OCI-LY1 (cell line): ENCODE results near the gene COX4I1.
A peak's percentile ranks its signal among the peaks of the same experiment; 100 is the strongest.

Source experiments
- H2AFZ ChIP-seq: fragments of 200-600 bp; sonication (generic), shearing (Covaris generic); 2 replicates; pipeline ENCODE4 v1.6.0; 2014; ENCODE audit warnings: antibody characterized with exemption, mild to moderate bottlenecking, low read length
- H3F3A ChIP-seq: fragments of 200-600 bp; sonication (generic), shearing (Covaris generic); 2 replicates; pipeline ENCODE4 v1.6.0; 2014; ENCODE audit warnings: mild to moderate bottlenecking, antibody characterized with exemption, low read length, moderate library complexity; ENCODE audit not compliant: insufficient read depth
- H3K27ac ChIP-seq: fragments of 200-600 bp; sonication (generic); 2 replicates; pipeline ENCODE4 v1.5.1; 2014; ENCODE audit warnings: low read length, mixed run types, mild to moderate bottlenecking, low read depth; ENCODE audit not compliant: poor library complexity, severe bottlenecking
- H3K27me3 ChIP-seq: fragments of 200-600 bp; sonication (generic); 2 replicates; pipeline ENCODE4 v1.6.0; 2014; ENCODE audit warnings: antibody characterized with exemption, mild to moderate bottlenecking, low read length, moderate library complexity; ENCODE audit not compliant: insufficient read depth
- H3K36me3 ChIP-seq: fragments of 200-600 bp; sonication (generic); 2 replicates; pipeline ENCODE4 v1.6.1; 2014; ENCODE audit warnings: mild to moderate bottlenecking, antibody characterized with exemption, low read length, moderate library complexity, mixed read lengths; ENCODE audit not compliant: insufficient read depth
- H3K4me1 ChIP-seq: fragments of 200-600 bp; sonication (generic); 2 replicates; pipeline ENCODE4 v1.5.1; 2014; ENCODE audit warnings: mild to moderate bottlenecking, low read length, moderate library complexity; ENCODE audit not compliant: insufficient read depth, severe bottlenecking
- H3K4me2 ChIP-seq: fragments of 200-600 bp; sonication (generic), shearing (Covaris generic); 2 replicates; pipeline ENCODE4 v1.6.1; 2014; ENCODE audit warnings: low read length
- H3K4me3 ChIP-seq: fragments of 200-600 bp; sonication (generic); 2 replicates; pipeline ENCODE4 v1.5.1; 2014; ENCODE audit warnings: low read length, low read depth, mild to moderate bottlenecking, mixed read lengths; ENCODE audit not compliant: poor library complexity, severe bottlenecking
- H3K79me2 ChIP-seq: fragments of 200-600 bp; shearing (Covaris generic); 2 replicates; pipeline ENCODE4 v1.6.1; 2016; ENCODE audit warnings: mixed run types, low read length, mixed read lengths; ENCODE audit not compliant: insufficient read depth
- H3K9ac ChIP-seq: fragments of 200-600 bp; sonication (generic), shearing (Covaris generic); 2 replicates; pipeline ENCODE4 v1.6.1; 2014; ENCODE audit warnings: mild to moderate bottlenecking, low read length, mixed read lengths
- H3K9me2 ChIP-seq: fragments of 200-600 bp; sonication (generic), shearing (Covaris generic); 2 replicates; pipeline ENCODE4 v1.6.1; 2014; ENCODE audit warnings: low read depth, mild to moderate bottlenecking, low read length, mixed read lengths
- H3K9me3 ChIP-seq: fragments of 200-600 bp; shearing (Covaris generic); 2 replicates; pipeline ENCODE4 v1.6.1; 2014; ENCODE audit warnings: low read length, mixed read lengths
- H4K20me1 ChIP-seq: fragments of 200-600 bp; sonication (generic), shearing (Covaris generic); 2 replicates; pipeline ENCODE4 v1.6.0; 2016; ENCODE audit warnings: mild to moderate bottlenecking, low read length; ENCODE audit not compliant: insufficient read depth
- CTCF ChIP-seq: fragments of 200-600 bp; sonication (generic), shearing (Covaris generic); IDR thresholded peaks from 2 replicates; pipeline ENCODE4 v1.5.1; 2017; ENCODE audit warnings: mild to moderate bottlenecking, antibody characterized with exemption, low read length, moderate library complexity, mixed read lengths
- EZH2 ChIP-seq: fragments of 200-600 bp; sonication (generic), shearing (Covaris generic); IDR thresholded peaks from 2 replicates; pipeline ENCODE4 v1.8.0; 2017; ENCODE audit warnings: borderline replicate concordance, mixed run types, mild to moderate bottlenecking, antibody characterized with exemption, low read length, moderate library complexity, mixed read lengths

Gene COX4I1

GRCh38 chr16:85824161-85825135 lies 25.0 kb downstream of the COX4I1 start:
- Histone ChIP-seq H3K79me2 (no peaks in the 10 kb centered on the region), H3K36me3 (no peaks in the 10 kb centered on the region), H3K4me3 (no peak overlapping the region), H3K9ac (no peak overlapping the region), H3K27me3 (no peaks in the 10 kb centered on the region), H3K4me1 (peaks cover 39% of the 10 kb centered on the region), H3F3A (no peaks in the 10 kb centered on the region), H4K20me1 (no peaks in the 10 kb centered on the region), H3K9me2 (no peaks in the 10 kb centered on the region), H3K4me2 (no peak overlapping the region), H3K9me3 (no peaks in the 10 kb centered on the region), H2AFZ (no peak overlapping the region), H3K27ac (no peak overlapping the region)
- TF ChIP-seq EZH2, result no peak
- no peak for TF ChIP-seq CTCF

- TF ChIP-seq CTCF (peak; percentile 55; the same call in 1 of the 2 replicates), EZH2 (no peak)
- H3K9me2 ChIP-seq, result no peaks in the 10 kb centered on the region
- no peaks in the 10 kb centered on the region for H3K9me3 ChIP-seq
- peaks cover 47% of the 10 kb centered on the region for H3K4me1 ChIP-seq
- H2AFZ ChIP-seq, result no peak overlapping the region
- no peaks in the 10 kb centered on the region; the same call in 1 of the 2 replicates for H3K27me3 ChIP-seq
- H3K4me3 ChIP-seq, result no peak overlapping the region
- no peak overlapping the region for H3K4me2 ChIP-seq
- no peaks in the 10 kb centered on the region for H3K79me2 ChIP-seq
- H3K9ac ChIP-seq, result no peak overlapping the region
- H4K20me1 ChIP-seq, result no peaks in the 10 kb centered on the region
- H3K27ac ChIP-seq, result no peak overlapping the region
- no peaks in the 10 kb centered on the region for H3K36me3 ChIP-seq
- no peaks in the 10 kb centered on the region for H3F3A ChIP-seq
Observed at GRCh38 chr16:85825326-85825725, 25.8 kb downstream of the COX4I1 start.

- H3K4me2 ChIP-seq, result no peak overlapping the region
- peak overlapping the region; percentile 22 for H3K27ac ChIP-seq
- H3K9me2 ChIP-seq, result no peaks in the 10 kb centered on the region
- H4K20me1 ChIP-seq, result no peaks in the 10 kb centered on the region
- H3K9ac ChIP-seq, result no peak overlapping the region
- H3K27me3 ChIP-seq, result no peaks in the 10 kb centered on the region; the same call in 1 of the 2 replicates
- TF ChIP-seq CTCF, result no peak
- TF ChIP-seq EZH2, result no peak
- no peaks in the 10 kb centered on the region for H3K36me3 ChIP-seq
- H3F3A ChIP-seq, result no peaks in the 10 kb centered on the region
- H2AFZ ChIP-seq, result no peak overlapping the region
- H3K4me1 ChIP-seq, result peaks cover 41% of the 10 kb centered on the region
- H3K79me2 ChIP-seq, result no peaks in the 10 kb centered on the region
- no peak overlapping the region for H3K4me3 ChIP-seq
- H3K9me3 ChIP-seq, result no peaks in the 10 kb centered on the region
Observed at GRCh38 chr16:85826686-85827247, 27.3 kb downstream of the COX4I1 start.
